BLaER1 (cell line): ENCODE results near the gene CPTP.

Experiments used
- H3K27ac ChIP-seq: shearing (Covaris generic); formaldehyde crosslinking; 2 replicates; pipeline ENCODE4 v1.8.1; 2022
- H3K27me3 ChIP-seq: shearing (Covaris generic); formaldehyde crosslinking; 2 replicates; pipeline ENCODE4 v1.8.1; 2022
- H3K36me3 ChIP-seq: shearing (Covaris generic); formaldehyde crosslinking; 2 replicates; pipeline ENCODE4 v1.8.1; 2022
- H3K4me1 ChIP-seq: shearing (Covaris generic); formaldehyde crosslinking; 2 replicates; pipeline ENCODE4 v1.8.1; 2022
- H3K4me2 ChIP-seq: shearing (Covaris generic); formaldehyde crosslinking; 2 replicates; pipeline ENCODE4 v1.8.1; 2022
- H3K4me3 ChIP-seq: shearing (Covaris generic); formaldehyde crosslinking; 2 replicates; pipeline ENCODE4 v1.8.1; 2022
- H3K9ac ChIP-seq: shearing (Covaris generic); formaldehyde crosslinking; 2 replicates; pipeline ENCODE4 v1.8.1; 2022
- H3K9me3 ChIP-seq: shearing (Covaris generic); formaldehyde crosslinking; 2 replicates; pipeline ENCODE4 v1.8.1; 2022
- H4K20me1 ChIP-seq: shearing (Covaris generic); formaldehyde crosslinking; 2 replicates; pipeline ENCODE4 v1.8.1; 2022
- Cebpa-rat ChIP-seq: shearing (Covaris generic); IDR thresholded peaks from 2 replicates; pipeline ENCODE4 v1.8.1; 2022

The CPTP gene

GRCh38 chr1:1342584-1343115 is 18.0 kb downstream of the CPTP start:
- peaks cover 58% of the 10 kb centered on the region for H3K4me1 ChIP-seq
- peaks cover 35% of the 10 kb centered on the region for H3K36me3 ChIP-seq
- H3K9me3 ChIP-seq = no peaks in the 10 kb centered on the region
- peak overlapping the region; percentile 72 for H3K4me2 ChIP-seq
- H4K20me1 ChIP-seq = peaks cover 75% of the 10 kb centered on the region
- peak overlapping the region; percentile 55 for H3K9ac ChIP-seq
- no peaks in the 10 kb centered on the region for H3K27me3 ChIP-seq
- no peak for TF ChIP-seq Cebpa-rat
- peak overlapping the region; percentile 66 for H3K27ac ChIP-seq
- no peak overlapping the region for H3K4me3 ChIP-seq

- Histone ChIP-seq H4K20me1 (peaks cover 87% of the 10 kb centered on the region), H3K9me3 (no peaks in the 10 kb centered on the region), H3K9ac (peak overlapping the region; percentile 45; the same call in 1 of the 2 replicates), H3K4me3 (no peak overlapping the region), H3K36me3 (peaks cover 27% of the 10 kb centered on the region), H3K27me3 (no peaks in the 10 kb centered on the region), H3K27ac (peak overlapping the region; percentile 22; the same call in 1 of the 2 replicates), H3K4me2 (peak overlapping the region; percentile 99), H3K4me1 (peaks cover 67% of the 10 kb centered on the region)
- TF ChIP-seq Cebpa-rat = no peak
Measured at GRCh38 chr1:1343811-1344421, 19.3 kb downstream of the CPTP start.

GRCh38 chr1:1344655-1345361 is 20.2 kb downstream of the CPTP start:
- Histone ChIP-seq H3K9me3 (no peaks in the 10 kb centered on the region), H3K9ac (0 out of 2 replicates have a peak overlapping the region, but pooled peaks have one; percentile 40), H3K4me2 (peak overlapping the region; percentile 99), H3K27ac (peak overlapping the region; percentile 51), H3K27me3 (no peaks in the 10 kb centered on the region), H3K4me1 (peaks cover 67% of the 10 kb centered on the region), H3K36me3 (peaks cover 23% of the 10 kb centered on the region), H4K20me1 (peaks cover 87% of the 10 kb centered on the region), H3K4me3 (no peak overlapping the region)
- no peak for TF ChIP-seq Cebpa-rat

GRCh38 chr1:1345384-1345783 is 20.8 kb downstream of the CPTP start:
- Histone ChIP-seq H3K9ac (0 out of 2 replicates have a peak overlapping the region, but pooled peaks have one; percentile 40), H3K9me3 (no peaks in the 10 kb centered on the region), H3K27me3 (no peaks in the 10 kb centered on the region), H3K4me1 (peaks cover 67% of the 10 kb centered on the region), H3K4me2 (peak overlapping the region; percentile 99), H3K4me3 (no peak overlapping the region), H3K36me3 (peaks cover 18% of the 10 kb centered on the region), H3K27ac (peak overlapping the region; percentile 51; the same call in 1 of the 2 replicates), H4K20me1 (peaks cover 84% of the 10 kb centered on the region)
- no peak for TF ChIP-seq Cebpa-rat

- no peak for TF ChIP-seq Cebpa-rat
- H3K27ac ChIP-seq = peak overlapping the region; percentile 51; the same call in 1 of the 2 replicates
- no peaks in the 10 kb centered on the region for H3K9me3 ChIP-seq
- H3K36me3 ChIP-seq = peaks cover 12% of the 10 kb centered on the region
- peak overlapping the region; percentile 99 for H3K4me2 ChIP-seq
- peaks cover 67% of the 10 kb centered on the region for H3K4me1 ChIP-seq
- 0 out of 2 replicates have a peak overlapping the region, but pooled peaks have one; percentile 40 for H3K9ac ChIP-seq
- H3K4me3 ChIP-seq = no peak overlapping the region
- peaks cover 78% of the 10 kb centered on the region for H4K20me1 ChIP-seq
- H3K27me3 ChIP-seq = no peaks in the 10 kb centered on the region
Measured at GRCh38 chr1:1345860-1346500, 21.4 kb downstream of the CPTP start.

GRCh38 chr1:1346501-1346890 is 21.9 kb downstream of the CPTP start:
- H3K4me3 ChIP-seq = no peak overlapping the region
- H3K4me1 ChIP-seq = peaks cover 69% of the 10 kb centered on the region
- H3K27me3 ChIP-seq = no peaks in the 10 kb centered on the region; the same call in 1 of the 2 replicates
- H4K20me1 ChIP-seq = peaks cover 74% of the 10 kb centered on the region
- H3K9ac ChIP-seq = no peak overlapping the region
- H3K27ac ChIP-seq = no peak overlapping the region
- no peak for TF ChIP-seq Cebpa-rat
- H3K36me3 ChIP-seq = peaks cover 7% of the 10 kb centered on the region
- H3K9me3 ChIP-seq = no peaks in the 10 kb centered on the region
- peak overlapping the region; percentile 99 for H3K4me2 ChIP-seq

- Histone ChIP-seq H3K9me3 (no peaks in the 10 kb centered on the region), H3K4me2 (peak overlapping the region; percentile 99), H4K20me1 (peaks cover 74% of the 10 kb centered on the region), H3K27ac (peak overlapping the region; percentile 83), H3K4me3 (peak overlapping the region; percentile 95), H3K27me3 (peaks cover 3% of the 10 kb centered on the region), H3K9ac (peak overlapping the region; percentile 91), H3K36me3 (peaks cover under 1% of the 10 kb centered on the region), H3K4me1 (peaks cover 73% of the 10 kb centered on the region)
- no peak for TF ChIP-seq Cebpa-rat
Measured at GRCh38 chr1:1347026-1347595, 22.5 kb downstream of the CPTP start.

GRCh38 chr1:1347663-1348419 is 23.2 kb downstream of the CPTP start:
- Histone ChIP-seq H3K27ac (peak overlapping the region; percentile 83), H3K4me3 (peak overlapping the region; percentile 95), H3K36me3 (no peaks in the 10 kb centered on the region), H3K27me3 (peaks cover 10% of the 10 kb centered on the region), H4K20me1 (peaks cover 74% of the 10 kb centered on the region), H3K9me3 (no peaks in the 10 kb centered on the region), H3K9ac (peak overlapping the region; percentile 91), H3K4me1 (peaks cover 73% of the 10 kb centered on the region), H3K4me2 (peak overlapping the region; percentile 99)
- TF ChIP-seq Cebpa-rat = no peak
